Fibroblast of lung (primary cell): ENCODE results near the gene TM4SF1.

Experiments used
- EZH2 ChIP-seq: IDR thresholded peaks from 2 replicates; pipeline ENCODE4 v1.5.1; 2012; ENCODE audit warnings: low read length, control low read depth, mild to moderate bottlenecking; ENCODE audit errors: missing control alignments
- TF ChIP-seq, protein P1 (sequence below), 2 donors: IDR thresholded peaks in 1 of 2; conservative IDR thresholded peaks in 1 of 2; 1 replicate in 1 of 2; 2 replicates in 1 of 2; pipeline ENCODE4 v1.5.1; 2011 to 2012; ENCODE audit warnings: low read length in 2 of 2, control low read depth in 1 of 2, inconsistent platforms in 1 of 2, low read depth in 1 of 2, mild to moderate bottlenecking in 1 of 2

GRCh38 chr3:149325581-149325980 lies 51.9 kb downstream of the TM4SF1 start:
- TF ChIP-seq, protein P1, sequence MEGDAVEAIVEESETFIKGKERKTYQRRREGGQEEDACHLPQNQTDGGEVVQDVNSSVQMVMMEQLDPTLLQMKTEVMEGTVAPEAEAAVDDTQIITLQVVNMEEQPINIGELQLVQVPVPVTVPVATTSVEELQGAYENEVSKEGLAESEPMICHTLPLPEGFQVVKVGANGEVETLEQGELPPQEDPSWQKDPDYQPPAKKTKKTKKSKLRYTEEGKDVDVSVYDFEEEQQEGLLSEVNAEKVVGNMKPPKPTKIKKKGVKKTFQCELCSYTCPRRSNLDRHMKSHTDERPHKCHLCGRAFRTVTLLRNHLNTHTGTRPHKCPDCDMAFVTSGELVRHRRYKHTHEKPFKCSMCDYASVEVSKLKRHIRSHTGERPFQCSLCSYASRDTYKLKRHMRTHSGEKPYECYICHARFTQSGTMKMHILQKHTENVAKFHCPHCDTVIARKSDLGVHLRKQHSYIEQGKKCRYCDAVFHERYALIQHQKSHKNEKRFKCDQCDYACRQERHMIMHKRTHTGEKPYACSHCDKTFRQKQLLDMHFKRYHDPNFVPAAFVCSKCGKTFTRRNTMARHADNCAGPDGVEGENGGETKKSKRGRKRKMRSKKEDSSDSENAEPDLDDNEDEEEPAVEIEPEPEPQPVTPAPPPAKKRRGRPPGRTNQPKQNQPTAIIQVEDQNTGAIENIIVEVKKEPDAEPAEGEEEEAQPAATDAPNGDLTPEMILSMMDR (conservative IDR thresholded peaks at IDR 0.05 in 1 of 2, IDR thresholded peaks at IDR 0.05 in 1 of 2; ENCODE audit: low read depth in 1 of 2, low read length in 2 of 2): no peak
- no peak for TF ChIP-seq EZH2
